HG03571 (cell line): Measurements from ENCODE around the gene VRK1.
"Not testable (repeated sequence)": the region's sequence is repeated elsewhere in the genome, so short reads cannot be mapped to it uniquely, and the experiment has no call there.

ENCODE experiments used
- ATAC-seq: cut with Tn5 transposase; IDR thresholded peaks from one replicate; pipeline ENCODE4 v1.9.1; 2021; ENCODE audit not compliant: unreplicated experiment

VRK1 gene, protein sequence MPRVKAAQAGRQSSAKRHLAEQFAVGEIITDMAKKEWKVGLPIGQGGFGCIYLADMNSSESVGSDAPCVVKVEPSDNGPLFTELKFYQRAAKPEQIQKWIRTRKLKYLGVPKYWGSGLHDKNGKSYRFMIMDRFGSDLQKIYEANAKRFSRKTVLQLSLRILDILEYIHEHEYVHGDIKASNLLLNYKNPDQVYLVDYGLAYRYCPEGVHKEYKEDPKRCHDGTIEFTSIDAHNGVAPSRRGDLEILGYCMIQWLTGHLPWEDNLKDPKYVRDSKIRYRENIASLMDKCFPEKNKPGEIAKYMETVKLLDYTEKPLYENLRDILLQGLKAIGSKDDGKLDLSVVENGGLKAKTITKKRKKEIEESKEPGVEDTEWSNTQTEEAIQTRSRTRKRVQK

DNA sequence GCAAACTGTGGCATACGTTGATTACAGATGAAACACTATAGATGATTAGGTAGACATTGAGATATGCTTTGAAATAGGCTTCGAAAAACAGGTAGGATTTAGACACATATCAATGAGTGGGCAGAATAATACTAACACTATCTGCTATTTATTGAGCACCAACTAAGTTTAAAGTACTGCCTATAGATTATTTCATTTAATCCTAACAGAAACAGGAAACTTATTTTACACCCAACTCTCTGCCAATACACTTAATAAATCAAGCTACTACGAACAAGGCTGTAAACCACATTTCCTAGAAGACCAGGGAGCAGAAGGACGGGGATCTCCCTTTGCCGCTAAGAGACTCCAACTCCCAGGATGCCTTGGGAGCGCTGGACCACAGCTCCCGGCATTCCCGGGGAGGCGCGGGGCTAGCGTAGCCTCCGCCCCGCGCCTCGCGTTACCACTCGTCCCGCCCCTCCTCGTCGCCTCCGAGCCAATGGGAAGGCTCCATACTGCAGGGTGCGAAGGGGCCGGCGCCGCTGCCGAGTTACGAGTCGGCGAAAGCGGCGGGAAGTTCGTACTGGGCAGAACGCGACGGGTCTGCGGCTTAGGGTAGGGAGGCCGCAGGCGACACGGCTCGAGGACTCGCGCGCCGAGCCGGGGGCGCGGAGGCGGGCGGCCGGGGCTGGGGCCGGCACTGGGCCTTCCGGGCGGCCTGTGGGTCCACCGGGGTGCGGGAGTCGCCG, at the start of gene VRK1:
VRK1 (plus strand) TSS at position 532 of the 731 bp plus-strand sequence. CDS start 36,090 bp downstream, outside the sequence.
- ATAC-seq, result peak; percentile 97

DNA sequence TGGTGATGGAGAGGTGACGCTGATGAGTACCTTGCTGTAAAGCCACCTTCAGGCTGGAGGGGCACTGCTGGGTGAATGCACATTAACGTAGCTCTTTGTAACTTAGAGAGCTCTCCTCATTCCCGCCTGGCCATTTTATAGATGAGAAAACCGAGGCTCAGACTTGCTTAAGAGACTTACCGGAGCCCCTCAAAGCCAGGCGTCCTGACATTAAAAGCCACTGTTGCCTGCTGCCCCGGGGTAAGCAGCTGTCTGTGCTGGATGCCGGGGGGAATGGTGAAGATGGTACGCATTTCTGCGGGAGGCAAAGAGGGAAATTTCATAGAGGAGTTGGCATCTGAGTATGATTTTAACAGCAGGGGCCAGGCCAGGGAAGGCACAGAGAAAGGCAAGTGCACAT, 49.6 kb upstream of the VRK1 start:
- no peak for ATAC-seq

GRCh38 chr14:96748362-96748761, 48.8 kb upstream of the VRK1 start:
- ATAC-seq, result no peak

DNA sequence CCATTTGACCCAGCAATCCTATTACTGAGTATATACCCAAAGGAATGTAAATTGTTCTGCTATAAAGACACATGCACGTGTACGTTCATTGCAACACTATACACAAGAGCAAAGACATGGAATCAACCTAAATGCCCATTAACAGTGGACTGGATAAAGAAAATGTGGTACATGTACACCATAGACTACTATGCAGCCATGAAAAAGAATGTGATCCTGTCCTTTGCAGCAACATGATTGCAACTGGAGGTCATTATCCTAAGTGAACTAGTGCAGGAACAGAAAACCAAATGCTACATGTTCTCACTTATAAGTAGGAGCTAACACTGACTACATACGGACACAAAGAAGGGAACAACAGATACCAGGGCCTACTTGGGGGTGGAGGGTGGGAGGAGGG, 45.7 kb upstream of the VRK1 start:
- no peak for ATAC-seq

GRCh38 chr14:96752125-96752524, 45.1 kb upstream of the VRK1 start:
- no peak for ATAC-seq

- ATAC-seq, result no peak
Measured at GRCh38 chr14:96752594-96752993, 44.6 kb upstream of the VRK1 start.

- no peak for ATAC-seq
Measured at GRCh38 chr14:96754162-96754844, 42.9 kb upstream of the VRK1 start.

DNA sequence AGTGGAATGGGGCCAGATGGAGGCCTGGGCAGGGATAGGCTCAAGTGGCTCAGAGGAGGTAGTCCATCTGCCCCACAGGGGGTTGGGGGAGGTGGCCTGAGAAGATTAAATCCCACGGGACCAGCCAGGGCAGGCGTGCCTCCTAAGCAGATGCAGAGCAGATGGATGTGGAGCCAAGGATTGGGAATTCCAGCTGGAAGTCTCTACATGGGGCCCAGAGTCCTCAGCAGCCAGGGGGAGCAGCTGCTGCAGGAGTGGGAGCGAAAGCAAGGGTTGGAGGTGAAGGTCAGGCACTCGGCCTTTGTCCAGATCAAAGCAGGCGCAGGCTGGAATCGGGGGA, 42.4 kb upstream of the VRK1 start:
- no peak for ATAC-seq

DNA sequence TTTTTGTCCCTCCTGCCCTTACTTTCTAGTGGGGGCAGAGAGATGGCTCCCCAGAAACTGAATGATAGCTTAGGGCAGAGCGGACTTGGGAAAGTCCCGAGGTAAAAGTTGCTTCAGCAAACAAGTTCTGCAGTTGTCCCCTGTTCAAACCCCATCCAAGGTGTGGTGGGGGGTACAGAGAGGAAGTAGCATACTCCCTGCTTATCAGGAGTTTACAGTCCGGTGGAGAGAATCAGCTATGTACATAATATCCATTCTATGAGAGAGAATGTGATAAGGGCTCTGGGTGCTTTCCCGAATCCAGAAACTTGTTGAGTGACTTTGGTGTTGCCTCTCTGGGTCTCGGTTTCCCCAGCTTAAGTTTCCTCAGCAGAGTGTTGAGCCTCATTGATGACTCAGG, 40.4 kb upstream of the VRK1 start:
- no peak for ATAC-seq

- ATAC-seq, result no peak
Measured at GRCh38 chr14:96757456-96757855, 39.7 kb upstream of the VRK1 start.

- ATAC-seq, result no peak
Measured at GRCh38 chr14:96761066-96761465, 36.1 kb upstream of the VRK1 start.

DNA sequence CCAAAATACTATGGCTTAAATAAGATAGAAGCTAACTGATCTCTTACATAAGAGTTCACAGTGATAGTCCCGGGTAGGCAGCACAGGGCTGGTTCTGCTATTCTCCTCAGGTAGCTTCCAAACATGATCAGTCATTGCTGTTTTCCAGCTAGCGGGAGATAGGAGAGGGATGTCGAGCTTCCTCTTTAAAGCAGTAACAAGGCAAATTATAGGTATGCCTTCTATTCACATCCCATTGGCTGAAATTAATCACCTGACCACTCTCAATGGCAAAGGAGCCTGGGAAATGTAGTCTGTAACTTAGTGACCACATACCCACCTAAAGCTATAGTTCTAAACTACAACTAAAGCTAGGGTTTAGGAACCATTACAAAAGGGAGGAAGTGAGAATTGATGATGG, 34.5 kb upstream of the VRK1 start:
- ATAC-seq, result peak; percentile 99

- ATAC-seq, result no peak
Measured at GRCh38 chr14:96764012-96764411, 33.2 kb upstream of the VRK1 start.

DNA sequence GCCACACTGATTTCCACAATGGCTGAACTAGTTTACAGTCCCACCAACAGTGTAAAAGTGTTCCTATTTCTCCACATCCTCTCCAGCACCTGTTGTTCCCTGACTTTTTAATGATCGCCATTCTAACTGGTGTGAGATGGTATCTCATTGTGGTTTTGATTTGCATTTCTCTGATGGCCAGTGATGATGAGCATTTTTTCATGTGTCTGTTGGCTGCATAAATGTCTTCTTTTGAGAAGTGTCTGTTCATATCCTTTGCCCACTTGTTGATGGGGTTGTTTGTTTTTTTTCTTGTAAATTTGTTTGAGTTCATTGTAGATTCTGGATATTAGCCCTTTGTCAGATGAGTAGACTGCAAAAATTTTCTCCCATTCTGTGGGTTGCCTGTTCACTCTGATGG, 32.0 kb upstream of the VRK1 start:
- ATAC-seq, result not testable (repeated sequence)

DNA sequence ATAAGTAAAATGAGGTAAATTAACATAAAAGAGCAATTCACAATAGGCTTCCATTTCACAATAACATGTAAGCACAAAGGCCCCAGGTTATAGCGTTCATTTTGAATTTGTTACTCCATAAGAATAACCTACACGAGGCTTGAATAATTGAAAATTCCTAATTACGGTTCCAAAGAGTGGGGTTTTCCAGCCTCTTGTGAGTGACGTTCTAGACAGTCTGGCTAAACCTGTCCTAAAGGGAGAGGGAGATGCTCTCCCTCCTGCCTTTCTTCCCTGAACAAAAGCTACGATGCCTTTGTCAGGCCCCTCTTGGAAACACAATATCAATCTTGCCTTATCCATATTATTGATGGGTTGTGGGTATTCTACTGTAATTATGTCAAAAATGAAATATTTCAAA, 24.3 kb upstream of the VRK1 start:
- no peak for ATAC-seq

DNA sequence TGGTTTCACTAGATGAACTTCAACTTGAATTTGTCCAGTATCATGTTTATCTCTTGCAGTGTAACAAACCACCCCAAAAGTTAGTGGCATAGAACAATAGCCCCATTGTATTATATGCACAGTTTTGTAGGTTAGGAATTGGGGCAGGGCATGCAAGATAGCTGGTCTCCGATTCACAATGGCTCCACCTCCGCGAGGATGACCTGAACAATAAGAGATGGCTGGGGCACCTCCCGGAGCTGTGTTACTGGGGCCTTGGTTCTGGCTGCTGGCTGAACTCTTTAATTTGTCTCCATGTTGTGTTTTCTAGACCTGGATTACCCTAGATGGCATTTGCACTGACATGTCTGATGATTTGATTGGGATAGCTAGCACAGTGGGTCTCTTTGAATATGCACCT, 20.4 kb upstream of the VRK1 start:
- no peak for ATAC-seq

- ATAC-seq, result no peak
Measured at GRCh38 chr14:96780500-96780899, 16.7 kb upstream of the VRK1 start.

DNA sequence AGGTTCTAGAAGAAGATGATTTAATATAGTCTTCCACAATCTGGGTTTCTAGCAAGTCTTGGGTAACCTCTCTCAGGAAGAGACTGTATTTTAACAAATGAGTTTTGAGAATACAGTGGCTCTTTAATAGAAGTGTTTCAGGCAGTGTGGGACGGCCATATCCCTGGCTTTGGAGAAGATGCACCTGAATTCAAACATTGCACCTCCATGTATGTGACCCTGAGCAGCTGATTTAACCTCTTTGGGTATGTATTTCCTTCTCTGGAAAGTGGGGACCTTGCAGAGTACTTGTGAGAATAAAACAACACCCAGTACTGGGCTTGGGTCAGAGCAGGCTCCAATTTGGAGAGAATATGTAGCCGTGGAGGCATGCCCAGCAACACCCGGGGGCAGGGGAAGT, 15.8 kb upstream of the VRK1 start:
- no peak for ATAC-seq

DNA sequence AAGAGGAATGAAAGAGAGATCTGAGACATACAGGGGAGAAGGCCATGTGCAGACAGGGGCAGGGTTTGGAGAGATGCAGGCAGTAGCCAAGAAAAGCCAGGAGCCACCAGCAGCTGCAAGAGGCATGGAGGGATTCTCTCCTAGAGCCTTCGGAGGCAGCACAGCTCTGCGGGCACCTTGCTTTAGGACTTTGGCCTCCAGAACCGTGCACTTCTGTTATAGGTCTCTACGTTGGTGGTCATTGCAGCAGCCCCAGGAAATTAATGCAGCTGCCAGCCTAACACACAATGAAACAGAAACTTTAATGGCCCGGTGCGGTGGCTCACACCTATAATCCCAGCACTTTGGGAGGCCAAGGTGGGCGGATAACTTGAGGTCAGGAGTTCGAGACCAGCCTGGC, 14.7 kb upstream of the VRK1 start:
- ATAC-seq, result no peak

DNA sequence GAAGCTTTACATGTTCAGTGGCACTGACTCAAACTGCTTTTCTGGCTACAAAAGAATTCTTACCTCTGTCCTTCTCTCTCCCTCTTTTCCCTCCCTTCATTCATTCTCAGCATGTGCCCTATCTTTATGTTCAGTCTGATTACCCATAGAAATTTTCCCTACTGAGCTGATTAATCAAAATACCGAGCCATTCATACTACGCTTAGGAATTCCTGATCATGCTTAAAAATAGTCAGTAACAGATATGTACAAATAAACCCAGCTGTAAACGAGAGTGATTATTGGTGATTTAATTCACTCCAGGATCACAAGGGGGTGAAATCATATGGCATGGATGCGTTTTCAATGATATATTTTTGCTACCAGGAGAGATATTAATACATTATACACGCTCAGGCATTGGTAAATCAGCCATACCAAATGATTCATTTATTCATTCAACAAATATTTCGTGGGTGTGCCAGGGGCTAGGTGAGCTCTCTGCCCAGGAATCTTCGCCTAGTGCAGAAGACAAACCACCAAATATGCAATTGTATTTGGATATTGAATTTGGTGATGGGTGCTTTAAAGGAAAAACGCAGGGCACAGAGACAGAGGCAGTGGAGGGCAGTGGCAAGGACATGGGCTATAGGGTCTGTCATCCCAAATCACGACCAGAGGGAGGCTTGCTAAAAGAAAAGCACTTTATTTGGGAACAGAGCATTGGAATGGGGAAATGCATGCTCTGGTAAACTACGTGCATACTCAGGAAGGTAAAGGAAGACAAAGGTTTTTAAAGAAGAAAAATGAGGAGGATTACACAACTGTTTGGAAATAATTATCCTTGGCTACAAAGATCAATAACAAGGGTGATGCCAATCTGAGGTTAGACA, 13.9 kb upstream of the VRK1 start:
- ATAC-seq, result no peak

GRCh38 chr14:96783915-96784224, 13.3 kb upstream of the VRK1 start:
- no peak for ATAC-seq
